DOHH2 (cell line): ENCODE data around the gene ANXA2.

Experiments used
- H3F3A ChIP-seq: fragments of 200-600 bp; sonication (generic), shearing (Covaris generic); 2 replicates; pipeline ENCODE4 v1.6.0; 2016; ENCODE audit warnings: antibody characterized with exemption, mild to moderate bottlenecking; ENCODE audit not compliant: control insufficient read depth, insufficient read depth
- H3K27ac ChIP-seq: fragments of 200-600 bp; sonication (generic); 2 replicates; pipeline ENCODE4 v1.5.1; 2014; ENCODE audit warnings: low read depth, mild to moderate bottlenecking, low read length, moderate library complexity
- H3K27me3 ChIP-seq: fragments of 200-600 bp; sonication (generic); 2 replicates; pipeline ENCODE4 v1.6.1; 2014; ENCODE audit warnings: mild to moderate bottlenecking, low read length, mixed read lengths; ENCODE audit not compliant: control insufficient read depth
- H3K36me3 ChIP-seq: fragments of 200-600 bp; sonication (generic); 2 replicates; pipeline ENCODE4 v1.6.1; 2014; ENCODE audit warnings: mild to moderate bottlenecking, low read length, moderate library complexity, mixed read lengths; ENCODE audit not compliant: control insufficient read depth
- H3K4me1 ChIP-seq: fragments of 200-600 bp; sonication (generic); 2 replicates; pipeline ENCODE4 v1.6.1; 2014; ENCODE audit warnings: mild to moderate bottlenecking, low read length, mixed read lengths; ENCODE audit not compliant: control insufficient read depth
- H3K4me2 ChIP-seq: fragments of 200-600 bp; sonication (generic); 2 replicates; pipeline ENCODE4 v1.6.0; 2014; ENCODE audit warnings: mild to moderate bottlenecking, low read length, moderate library complexity
- H3K4me3 ChIP-seq: fragments of 200-600 bp; sonication (generic); 2 replicates; pipeline ENCODE4 v1.5.1; 2014; ENCODE audit warnings: mild to moderate bottlenecking, low read length, mixed read lengths
- H3K79me2 ChIP-seq: fragments of 200-600 bp; sonication (generic); 2 replicates; pipeline ENCODE4 v1.6.1; 2014; ENCODE audit warnings: mild to moderate bottlenecking, low read length, mixed read lengths; ENCODE audit not compliant: control insufficient read depth
- H3K9me2 ChIP-seq: fragments of 200-600 bp; sonication (generic); replicated peaks from 2 replicates; pipeline ENCODE4 v1.6.1; 2014; ENCODE audit warnings: mild to moderate bottlenecking, low read length, mixed read lengths; ENCODE audit not compliant: control insufficient read depth
- H3K9me3 ChIP-seq: fragments of 200-600 bp; sonication (generic); 2 replicates; pipeline ENCODE4 v1.6.1; 2014; ENCODE audit warnings: antibody characterized with exemption, low read length, mixed read lengths; ENCODE audit not compliant: control insufficient read depth, insufficient read depth
- H4K20me1 ChIP-seq: fragments of 200-600 bp; sonication (generic); 2 replicates; pipeline ENCODE4 v1.6.0; 2014; ENCODE audit warnings: low read depth, mild to moderate bottlenecking, antibody characterized with exemption, low read length, moderate library complexity; ENCODE audit not compliant: control insufficient read depth, insufficient read depth
- EZH2phosphoT487 ChIP-seq: fragments of 200-600 bp; sonication (generic); IDR thresholded peaks from 2 replicates; pipeline ENCODE4 v1.6.1; 2017; ENCODE audit warnings: borderline replicate concordance, mild to moderate bottlenecking, antibody characterized with exemption, low read length, moderate library complexity, mixed read lengths
- TF ChIP-seq, protein P1 (sequence below): fragments of 200-600 bp; sonication (generic); IDR thresholded peaks from one replicate; pipeline ENCODE4 v1.5.1; 2014; ENCODE audit warnings: antibody characterized with exemption, mild to moderate bottlenecking, low read depth, low read length; ENCODE audit not compliant: poor library complexity, severe bottlenecking

The ANXA2 gene

DNA sequence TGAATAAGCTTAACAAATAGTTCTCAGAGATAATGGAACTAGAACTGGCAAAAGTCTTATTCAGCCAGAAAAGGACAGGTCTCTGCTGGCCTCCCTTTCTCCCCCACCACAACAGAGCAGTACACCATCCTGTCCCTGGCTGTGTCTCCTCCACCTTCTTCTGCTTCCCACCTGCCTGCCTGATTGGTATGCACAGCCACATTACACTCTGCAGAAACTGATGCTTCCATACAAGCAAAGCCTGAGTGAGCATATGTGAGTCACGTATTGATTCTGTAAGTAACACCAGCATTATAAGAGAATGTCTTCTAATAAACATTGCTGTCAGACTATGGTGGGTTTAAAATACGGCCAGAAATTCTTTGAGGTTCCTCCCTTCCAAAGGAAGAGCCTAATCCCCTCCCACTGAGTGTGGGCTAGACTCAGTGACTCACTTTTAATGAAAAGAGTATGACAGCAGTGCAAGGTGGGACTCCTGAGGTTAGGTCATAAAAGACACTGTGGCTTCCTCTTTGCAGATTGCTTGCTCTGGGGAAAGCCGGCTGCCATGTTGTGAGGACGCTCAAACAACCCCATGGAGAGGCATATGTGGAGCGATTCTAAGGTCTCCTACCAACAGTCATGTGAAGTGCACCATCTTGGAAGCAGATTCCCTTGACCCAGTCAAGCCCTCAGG is 44.4 kb downstream of the ANXA2 start:
- Histone ChIP-seq H3F3A (no peaks in the 10 kb centered on the region), H3K79me2 (no peaks in the 10 kb centered on the region), H3K27ac (no peak overlapping the region), H3K27me3 (no peaks in the 10 kb centered on the region), H3K9me2 (no peaks in the 10 kb centered on the region), H3K4me1 (no peaks in the 10 kb centered on the region), H3K4me3 (no peak overlapping the region), H4K20me1 (no peaks in the 10 kb centered on the region), H3K36me3 (no peaks in the 10 kb centered on the region), H3K9me3 (no peaks in the 10 kb centered on the region), H3K4me2 (no peak overlapping the region)
- TF ChIP-seq, protein P1, sequence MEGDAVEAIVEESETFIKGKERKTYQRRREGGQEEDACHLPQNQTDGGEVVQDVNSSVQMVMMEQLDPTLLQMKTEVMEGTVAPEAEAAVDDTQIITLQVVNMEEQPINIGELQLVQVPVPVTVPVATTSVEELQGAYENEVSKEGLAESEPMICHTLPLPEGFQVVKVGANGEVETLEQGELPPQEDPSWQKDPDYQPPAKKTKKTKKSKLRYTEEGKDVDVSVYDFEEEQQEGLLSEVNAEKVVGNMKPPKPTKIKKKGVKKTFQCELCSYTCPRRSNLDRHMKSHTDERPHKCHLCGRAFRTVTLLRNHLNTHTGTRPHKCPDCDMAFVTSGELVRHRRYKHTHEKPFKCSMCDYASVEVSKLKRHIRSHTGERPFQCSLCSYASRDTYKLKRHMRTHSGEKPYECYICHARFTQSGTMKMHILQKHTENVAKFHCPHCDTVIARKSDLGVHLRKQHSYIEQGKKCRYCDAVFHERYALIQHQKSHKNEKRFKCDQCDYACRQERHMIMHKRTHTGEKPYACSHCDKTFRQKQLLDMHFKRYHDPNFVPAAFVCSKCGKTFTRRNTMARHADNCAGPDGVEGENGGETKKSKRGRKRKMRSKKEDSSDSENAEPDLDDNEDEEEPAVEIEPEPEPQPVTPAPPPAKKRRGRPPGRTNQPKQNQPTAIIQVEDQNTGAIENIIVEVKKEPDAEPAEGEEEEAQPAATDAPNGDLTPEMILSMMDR: no peak
- no peak for TF ChIP-seq EZH2phosphoT487

DNA sequence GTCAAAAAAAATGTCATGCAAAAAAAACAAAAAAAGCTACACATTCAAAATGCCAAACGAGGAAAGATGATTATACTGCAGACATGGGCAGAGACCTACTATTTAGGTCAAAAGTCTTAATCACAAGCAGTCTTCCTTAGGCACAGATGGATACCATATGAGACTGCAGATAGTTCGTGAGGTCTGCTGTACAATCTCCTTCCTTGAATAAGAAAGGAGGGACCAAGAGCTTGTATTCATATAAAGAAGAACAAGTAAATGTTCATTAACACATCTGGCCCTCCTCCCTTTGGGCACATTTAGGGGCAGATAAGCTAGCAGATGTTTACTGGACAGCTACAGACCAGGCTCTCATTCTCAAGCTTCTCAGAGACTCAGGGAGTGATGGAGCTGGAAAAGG is 45.3 kb downstream of the ANXA2 start:
- Histone ChIP-seq H3K4me2 (no peak overlapping the region), H3K79me2 (no peaks in the 10 kb centered on the region), H3K9me2 (no peaks in the 10 kb centered on the region), H4K20me1 (no peaks in the 10 kb centered on the region), H3K27ac (no peak overlapping the region), H3K4me3 (no peak overlapping the region), H3K9me3 (no peaks in the 10 kb centered on the region), H3F3A (no peaks in the 10 kb centered on the region), H3K27me3 (no peaks in the 10 kb centered on the region), H3K36me3 (no peaks in the 10 kb centered on the region), H3K4me1 (no peaks in the 10 kb centered on the region)
- TF ChIP-seq EZH2phosphoT487: no peak
- TF ChIP-seq, protein P1: no peak

DNA sequence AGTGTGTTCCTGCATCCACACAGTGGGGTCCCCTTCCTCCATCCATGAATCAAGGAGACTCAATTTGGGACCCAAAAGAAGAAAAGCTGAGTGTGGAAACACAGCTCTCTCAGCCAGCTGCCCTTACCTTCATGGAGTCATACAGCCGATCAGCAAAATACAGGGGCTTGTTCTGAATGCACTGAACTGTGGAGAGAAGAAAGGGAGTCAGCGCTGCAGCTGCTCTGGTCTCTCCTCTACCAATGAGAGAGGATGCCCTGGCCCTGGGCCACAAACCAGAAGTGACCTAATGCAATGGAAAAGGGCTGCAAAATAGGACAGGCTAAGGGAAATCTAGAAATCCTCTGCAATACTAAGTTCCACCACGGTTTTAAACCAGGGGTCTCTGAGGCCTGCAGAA is 46.7 kb downstream of the ANXA2 start:
- Histone ChIP-seq H3K4me1 (no peaks in the 10 kb centered on the region), H3K4me2 (no peak overlapping the region), H3K36me3 (no peaks in the 10 kb centered on the region), H4K20me1 (no peaks in the 10 kb centered on the region), H3K79me2 (no peaks in the 10 kb centered on the region), H3K27me3 (no peaks in the 10 kb centered on the region), H3K27ac (no peak overlapping the region), H3F3A (no peaks in the 10 kb centered on the region), H3K9me2 (no peaks in the 10 kb centered on the region), H3K9me3 (no peaks in the 10 kb centered on the region), H3K4me3 (no peak overlapping the region)
- no peak for TF ChIP-seq EZH2phosphoT487
- TF ChIP-seq, protein P1: no peak
